Measurements from ENCODE around the gene MYL11. TPM values are rescaled to one million over a fixed set of nuclear protein-coding genes. Genes with fewer than 3 reads are reported as not detected.
A peak's percentile ranks its signal among the peaks of the same experiment; 100 is the strongest.
"Not testable (repeated sequence)": the region's sequence is repeated elsewhere in the genome, so short reads cannot be mapped to it uniquely, and the experiment has no call there.

MYL11 gene, protein sequence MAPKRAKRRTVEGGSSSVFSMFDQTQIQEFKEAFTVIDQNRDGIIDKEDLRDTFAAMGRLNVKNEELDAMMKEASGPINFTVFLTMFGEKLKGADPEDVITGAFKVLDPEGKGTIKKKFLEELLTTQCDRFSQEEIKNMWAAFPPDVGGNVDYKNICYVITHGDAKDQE
- 1 to 10 TPM in 1 of 6 donors, not detected in 5; 1.6 TPM for total RNA-seq

DNA sequence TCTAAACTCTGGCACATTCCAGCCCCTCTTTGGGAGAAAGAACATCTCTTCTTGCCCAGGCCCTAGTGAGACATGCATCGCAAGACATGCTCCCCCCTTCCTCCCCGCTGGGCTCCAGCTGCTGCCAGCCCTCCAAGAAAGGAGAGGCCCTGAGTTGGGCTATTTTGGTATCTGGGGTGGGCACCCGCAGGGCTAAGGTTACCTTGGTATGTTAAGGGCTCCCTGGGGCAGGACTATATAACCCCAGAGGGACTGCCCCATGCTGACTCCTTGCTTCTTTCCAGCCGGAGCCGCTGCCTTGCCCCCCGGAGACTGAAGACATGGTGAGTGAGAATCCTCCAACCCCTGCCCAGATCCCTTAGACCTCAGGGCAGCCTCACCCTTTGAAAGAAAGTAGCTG, at the start of gene MYL11:
Gene MYL11 (plus strand): TSS at position 265 of the 400 bp plus-strand sequence. CDS start 56 bp downstream, at position 321.
- DNase-seq (no peak), ATAC-seq (ENCODE audit: low FRiP score in 2 of 2) (no peak)
- H3K27ac ChIP-seq, result no peak within 1 kb of the TSS
- H3K36me3 ChIP-seq, result no peaks in the 10 kb centered on the region
- no peaks in the 10 kb centered on the region for H3K9me3 ChIP-seq
- TF ChIP-seq EP300 (IDR thresholded peaks at IDR 0.05), result no peak
- TF ChIP-seq, protein P1, sequence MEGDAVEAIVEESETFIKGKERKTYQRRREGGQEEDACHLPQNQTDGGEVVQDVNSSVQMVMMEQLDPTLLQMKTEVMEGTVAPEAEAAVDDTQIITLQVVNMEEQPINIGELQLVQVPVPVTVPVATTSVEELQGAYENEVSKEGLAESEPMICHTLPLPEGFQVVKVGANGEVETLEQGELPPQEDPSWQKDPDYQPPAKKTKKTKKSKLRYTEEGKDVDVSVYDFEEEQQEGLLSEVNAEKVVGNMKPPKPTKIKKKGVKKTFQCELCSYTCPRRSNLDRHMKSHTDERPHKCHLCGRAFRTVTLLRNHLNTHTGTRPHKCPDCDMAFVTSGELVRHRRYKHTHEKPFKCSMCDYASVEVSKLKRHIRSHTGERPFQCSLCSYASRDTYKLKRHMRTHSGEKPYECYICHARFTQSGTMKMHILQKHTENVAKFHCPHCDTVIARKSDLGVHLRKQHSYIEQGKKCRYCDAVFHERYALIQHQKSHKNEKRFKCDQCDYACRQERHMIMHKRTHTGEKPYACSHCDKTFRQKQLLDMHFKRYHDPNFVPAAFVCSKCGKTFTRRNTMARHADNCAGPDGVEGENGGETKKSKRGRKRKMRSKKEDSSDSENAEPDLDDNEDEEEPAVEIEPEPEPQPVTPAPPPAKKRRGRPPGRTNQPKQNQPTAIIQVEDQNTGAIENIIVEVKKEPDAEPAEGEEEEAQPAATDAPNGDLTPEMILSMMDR (IDR thresholded peaks at IDR 0.05), result no peak
- no peak for TF ChIP-seq POLR2AphosphoS5 (IDR thresholded peaks at IDR 0.05)
- TF ChIP-seq POLR2A (IDR thresholded peaks at IDR 0.05), result no peak
- H3K4me3 ChIP-seq, result no peak within 1 kb of the TSS
- WGBS, 2 donors, result 91 to 92% methylated on average over 6 of the region's 6 CpGs
- no peaks in the 10 kb centered on the region for H3K27me3 ChIP-seq
- peaks cover 19 to 26% (median 23%) of the 10 kb centered on the region in 4 donors for H3K4me1 ChIP-seq

- WGBS, 2 donors, result 0% methylated on average over 6 to 12 of the region's 33 CpGs
- not testable (repeated sequence) for H3K9me3 ChIP-seq, H3K4me1 ChIP-seq, H3K36me3 ChIP-seq, H3K27me3 ChIP-seq
- peak overlapping the region; percentile 36 to 86 (median 68) for H3K4me3 ChIP-seq
- DNase-seq, result peak; percentile 92 to 95
- peak; percentile 99 for ATAC-seq (ENCODE audit: low FRiP score in 2 of 2)
- peak overlapping the region; percentile 92 to 98 (median 96) for H3K27ac ChIP-seq
These were observed 40.1 kb upstream of the MYL11 start for GRCh38 chr16:30334473-30334989.

DNA sequence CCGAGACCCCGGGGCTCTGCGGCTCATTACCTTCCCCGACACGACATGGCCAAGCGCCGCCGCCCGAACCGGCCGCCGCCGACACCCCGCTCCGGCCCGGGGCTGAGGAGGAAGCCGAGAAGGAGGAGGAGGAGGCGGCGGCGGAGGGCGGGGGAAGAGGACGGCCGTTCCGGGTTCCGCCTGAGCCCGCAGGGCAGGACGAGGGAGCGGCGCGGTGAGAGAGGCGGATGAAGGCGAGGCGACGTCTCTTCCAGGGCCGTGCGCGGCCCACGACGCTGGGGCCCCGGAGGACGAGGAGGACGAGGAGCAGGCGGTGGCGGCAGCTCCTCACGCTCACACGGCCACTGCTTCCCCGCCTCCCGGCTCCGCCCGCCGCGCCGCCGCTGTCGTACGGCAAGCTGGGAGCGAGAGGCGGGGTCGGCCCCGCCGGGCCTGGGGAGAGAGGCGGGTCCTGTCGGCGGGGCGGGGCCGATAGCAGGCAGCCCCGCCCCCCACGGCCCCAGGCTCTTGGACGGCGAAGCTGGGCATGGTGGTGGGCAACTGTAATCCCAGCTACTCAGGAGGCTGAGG, 39.5 kb upstream of the MYL11 start:
- peak; percentile 93 to 98 for DNase-seq
- H3K36me3 ChIP-seq, H3K4me1 ChIP-seq, H3K27me3 ChIP-seq, H3K9me3 ChIP-seq: not testable (repeated sequence)
- Histone ChIP-seq H3K4me3 (peak overlapping the region; percentile 36 to 86 (median 68)), H3K27ac (peak overlapping the region; percentile 92 to 98 (median 96))
- TF ChIP-seq, protein P1 (IDR thresholded peaks at IDR 0.05), result peak in 1 of 6 experiments; percentile 26
- TF ChIP-seq POLR2A (IDR thresholded peaks at IDR 0.05) (peak in 3 of 4 donors; percentile 84 to 92 (median 89)), POLR2AphosphoS5 (IDR thresholded peaks at IDR 0.05) (peak; percentile 21 to 86)
- ATAC-seq (ENCODE audit: low FRiP score in 2 of 2), result peak; percentile 95 to 98
- 0% methylated on average over 24 to 25 of the region's 70 CpGs for WGBS, 2 donors

DNA sequence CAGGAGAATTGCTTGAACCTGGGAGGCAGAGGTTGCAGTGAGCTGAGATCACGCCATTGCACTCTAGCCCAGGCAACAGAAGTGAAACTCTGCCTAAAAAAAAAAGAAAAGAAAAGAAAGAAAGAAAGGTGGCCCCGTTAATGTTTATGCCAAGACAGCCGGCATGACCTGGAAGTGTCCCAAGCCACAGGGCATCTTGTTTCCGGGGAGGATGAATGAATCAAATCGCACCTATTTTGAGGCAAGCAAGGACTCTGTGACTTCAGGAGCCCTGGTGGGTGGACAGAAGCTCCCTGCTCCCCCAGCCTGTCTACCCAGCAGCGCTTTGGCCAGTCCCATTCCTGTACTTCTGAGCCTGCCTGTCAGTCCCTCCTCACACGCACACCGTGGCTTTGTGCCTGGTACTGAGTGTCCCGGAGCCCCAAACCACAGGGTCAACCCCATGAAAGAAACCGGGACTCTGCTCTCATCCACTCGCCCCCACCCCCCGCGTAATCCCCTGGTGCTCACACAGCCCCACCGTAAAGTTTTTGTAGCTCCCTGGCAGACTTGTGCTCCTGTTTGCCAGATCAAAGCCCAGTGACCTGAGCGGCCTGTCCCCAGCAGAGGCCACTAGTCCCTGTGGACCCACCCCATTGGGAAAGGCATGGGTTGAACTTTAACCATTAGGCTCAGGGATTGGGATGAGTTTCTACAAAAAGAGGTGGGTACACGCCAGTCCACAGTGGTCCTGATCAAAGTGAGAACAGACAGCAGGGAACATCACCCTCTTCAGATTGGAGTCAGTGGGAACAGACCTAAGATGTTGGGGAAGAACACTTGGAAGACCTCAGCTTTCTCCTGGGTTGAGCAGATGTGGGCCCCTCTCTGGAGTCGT, 38.8 kb upstream of the MYL11 start:
- H3K4me3 ChIP-seq, result peak overlapping the region; percentile 32 to 86 (median 68)
- WGBS, 2 donors, result 37 to 39% methylated on average over 11 to 14 of the region's 17 CpGs
- ATAC-seq (ENCODE audit: low FRiP score in 2 of 2), result peak; percentile 3 to 17
- peaks cover 4 to 8% (median 7%) of the 10 kb centered on the region in 4 donors for H3K4me1 ChIP-seq
- H3K27ac ChIP-seq, result peak overlapping the region; percentile 92 to 98 (median 96)
- no peak for TF ChIP-seq POLR2AphosphoS5 (IDR thresholded peaks at IDR 0.05)
- no peak for TF ChIP-seq POLR2A (IDR thresholded peaks at IDR 0.05)
- TF ChIP-seq, protein P1 (IDR thresholded peaks at IDR 0.05), result no peak
- TF ChIP-seq EP300 (IDR thresholded peaks at IDR 0.05), result no peak
- no peak for DNase-seq
- no peaks in the 10 kb centered on the region for H3K9me3 ChIP-seq
- H3K27me3 ChIP-seq, result no peaks in the 10 kb centered on the region
- no peaks in the 10 kb centered on the region for H3K36me3 ChIP-seq

DNA sequence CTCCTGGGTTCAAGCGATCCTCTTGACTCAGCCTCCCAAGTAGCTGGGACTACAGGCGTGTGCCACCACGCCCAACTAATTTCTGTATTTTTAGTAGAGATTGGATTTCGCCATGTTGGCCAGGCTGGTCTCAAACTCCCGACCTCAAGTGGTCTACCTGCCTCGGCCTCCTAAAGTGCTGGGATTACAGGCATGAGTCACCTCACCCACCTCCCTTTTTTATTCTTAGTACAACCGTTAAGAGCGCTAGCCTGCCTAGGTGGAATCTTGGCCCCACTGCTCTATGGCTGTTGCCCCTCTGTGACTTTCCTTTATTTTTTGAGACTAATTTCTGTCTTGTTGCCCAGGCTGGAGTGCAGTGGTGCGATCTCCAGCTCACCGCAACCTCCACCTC, 36.6 kb upstream of the MYL11 start:
- WGBS, 2 donors, result 92% methylated on average over 9 to 10 of the region's 10 CpGs
- not testable (repeated sequence) for DNase-seq; H3K4me3 ChIP-seq; H3K4me1 ChIP-seq; H3K27ac ChIP-seq; H3K9me3 ChIP-seq; ATAC-seq (ENCODE audit: low FRiP score in 2 of 2); H3K36me3 ChIP-seq; H3K27me3 ChIP-seq

DNA sequence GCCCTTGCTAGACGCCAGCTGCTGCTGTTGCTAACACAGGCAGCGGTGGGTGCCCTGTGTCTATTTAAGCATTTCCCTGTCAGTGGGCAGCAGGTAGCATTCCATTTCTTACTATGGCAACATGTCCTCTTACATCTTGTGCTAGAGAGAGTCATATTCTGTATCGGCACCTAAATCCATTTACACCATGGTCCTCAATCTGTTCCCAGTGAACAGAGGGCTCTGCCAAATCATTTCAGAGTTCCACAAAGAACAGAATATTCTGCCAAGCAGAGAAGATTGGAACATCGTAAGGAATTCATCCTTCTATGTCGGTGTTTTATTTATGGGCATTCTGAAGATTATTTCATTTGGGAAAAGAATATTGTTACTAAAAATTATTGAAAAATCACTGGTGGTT, 35.9 kb upstream of the MYL11 start:
- H3K9me3 ChIP-seq; H3K27me3 ChIP-seq; H3K36me3 ChIP-seq; DNase-seq; H3K4me1 ChIP-seq; ATAC-seq (ENCODE audit: low FRiP score in 2 of 2); H3K4me3 ChIP-seq; H3K27ac ChIP-seq: not testable (repeated sequence)
- 85 to 91% methylated on average over 3 to 4 of the region's 5 CpGs for WGBS, 2 donors
